ENCODE results near the gene PGM2. TPM values are rescaled to one million over a fixed set of nuclear protein-coding genes. Genes with fewer than 3 reads are reported as not detected.
A peak's percentile ranks its signal among the peaks of the same experiment; 100 is the strongest.

PGM2 gene
- polyA plus RNA-seq, 1 of the 3 experiments (the other 2 are of a cell fraction) = 12.7 TPM

- H3K9me2 ChIP-seq = no peaks in the 10 kb centered on the region
- DNase-seq = no peak
- no peaks in the 10 kb centered on the region for H3F3A ChIP-seq (replicated peaks; ENCODE audit: insufficient read depth)
- H3K79me2 ChIP-seq (ENCODE audit: insufficient read depth) = no peaks in the 10 kb centered on the region
- ChIA-PET POLR2A (no interaction called here), CTCF (interaction anchor here (0.8 to 12.2 kb wide), 6 partner anchors 8 to 227 kb away, joined by 3 to 201 read pairs (median 4); no protein-coding TSS in a partner anchor)
- H3K4me2 ChIP-seq = no peak overlapping the region
- no peaks in the 10 kb centered on the region for H3K9me3 ChIP-seq
- H3K27me3 ChIP-seq (ENCODE audit: insufficient read depth) = peaks cover 8% of the 10 kb centered on the region; the same call in 1 of the 2 replicates
- no peak overlapping the region for H2AFZ ChIP-seq (ENCODE audit: low read depth)
- H4K20me1 ChIP-seq (ENCODE audit: insufficient read depth) = no peaks in the 10 kb centered on the region
- H3K27ac ChIP-seq (ENCODE audit: low read depth in 2 of 2, low read length in 1 of 2) = no peak overlapping the region
- H3K4me1 ChIP-seq (ENCODE audit: control insufficient read depth in 1 of 2, insufficient read depth in 2 of 2, low read depth in 1 of 2, low read length in 1 of 2) = no peaks in the 10 kb centered on the region
- H3K9ac ChIP-seq = no peak overlapping the region
- no peak for TF ChIP-seq GATA2 (CRISPR knock-in tag; IDR thresholded peaks at IDR 0.05)
- TF ChIP-seq ZBTB33 (IDR thresholded peaks at IDR 0.05; ENCODE audit: borderline replicate concordance, low read depth) = no peak
- peak; percentile 57 for TF ChIP-seq CTCF (IDR thresholded peaks at IDR 0.05)
- TF ChIP-seq RAD21 (IDR thresholded peaks at IDR 0.05; ENCODE audit: low read length) = peak; percentile 70
- TF ChIP-seq IRF3 (IDR thresholded peaks at IDR 0.05; ENCODE audit: low read depth, low read length) = no peak
- TF ChIP-seq SMC3 (IDR thresholded peaks at IDR 0.05; ENCODE audit: low read depth, low read length) = peak; percentile 45
- no peak overlapping the region for H3K4me3 ChIP-seq (ENCODE audit: low read depth in 2 of 2, low read length in 1 of 2)
- no peaks in the 10 kb centered on the region for H3K36me3 ChIP-seq (replicated peaks in 1 of 2; ENCODE audit: control insufficient read depth in 1 of 2, insufficient read depth in 2 of 2, low read length in 1 of 2)
These were observed 32.9 kb upstream of the PGM2 start for GRCh38 chr4:37793562-37793961.

GRCh38 chr4:37794056-37794455 is 32.4 kb upstream of the PGM2 start:
- no peak overlapping the region for H2AFZ ChIP-seq (ENCODE audit: low read depth)
- ChIA-PET POLR2A (no interaction called here), CTCF (interaction anchor here (0.8 to 12.2 kb wide), 7 partner anchors 9 to 241 kb away, joined by 3 to 201 read pairs (median 5); no protein-coding TSS in a partner anchor)
- H4K20me1 ChIP-seq (ENCODE audit: insufficient read depth) = no peaks in the 10 kb centered on the region
- H3K9ac ChIP-seq = no peak overlapping the region
- TF ChIP-seq ZBTB33 (IDR thresholded peaks at IDR 0.05; ENCODE audit: borderline replicate concordance, low read depth) = no peak
- TF ChIP-seq SMC3 (IDR thresholded peaks at IDR 0.05; ENCODE audit: low read depth, low read length) = no peak
- TF ChIP-seq GABPA (IDR thresholded peaks at IDR 0.05; ENCODE audit: low read depth) = no peak
- no peak for TF ChIP-seq MAX (IDR thresholded peaks at IDR 0.05; ENCODE audit: low read depth)
- TF ChIP-seq EP300 (IDR thresholded peaks at IDR 0.05; ENCODE audit: borderline replicate concordance in 1 of 2, low read depth in 1 of 2, low read length in 1 of 2) = no peak
- TF ChIP-seq TEAD4 (IDR thresholded peaks at IDR 0.05; ENCODE audit: borderline replicate concordance, insufficient read depth) = no peak
- no peak for TF ChIP-seq USF1 (IDR thresholded peaks at IDR 0.05; ENCODE audit: borderline replicate concordance, low read depth)
- TF ChIP-seq ELF1 (IDR thresholded peaks at IDR 0.05) = no peak
- TF ChIP-seq USF2 (IDR thresholded peaks at IDR 0.05; ENCODE audit: borderline replicate concordance, low read depth, low read length) = no peak
- no peak for TF ChIP-seq POLR2AphosphoS5 (IDR thresholded peaks at IDR 0.05; ENCODE audit: low read depth, low read length)
- no peak for TF ChIP-seq RAD21 (IDR thresholded peaks at IDR 0.05; ENCODE audit: low read length)
- H3K4me2 ChIP-seq = no peak overlapping the region
- H3K27ac ChIP-seq (ENCODE audit: low read depth in 2 of 2, low read length in 1 of 2) = no peak overlapping the region
- H3F3A ChIP-seq (replicated peaks; ENCODE audit: insufficient read depth) = no peaks in the 10 kb centered on the region
- DNase-seq = no peak
- peaks cover 5% of the 10 kb centered on the region; the same call in 1 of the 2 replicates for H3K27me3 ChIP-seq (ENCODE audit: insufficient read depth)
- no peaks in the 10 kb centered on the region for H3K9me3 ChIP-seq
- no peak overlapping the region for H3K4me3 ChIP-seq (ENCODE audit: low read depth in 2 of 2, low read length in 1 of 2)
- WGBS (ENCODE audit: low lambda C conversion rate) = 65% methylated on average over 2 of the region's 2 CpGs
- H3K9me2 ChIP-seq = no peaks in the 10 kb centered on the region
- no peaks in the 10 kb centered on the region for H3K4me1 ChIP-seq (ENCODE audit: control insufficient read depth in 1 of 2, insufficient read depth in 2 of 2, low read depth in 1 of 2, low read length in 1 of 2)
- H3K36me3 ChIP-seq (replicated peaks in 1 of 2; ENCODE audit: control insufficient read depth in 1 of 2, insufficient read depth in 2 of 2, low read length in 1 of 2) = no peaks in the 10 kb centered on the region
- H3K79me2 ChIP-seq (ENCODE audit: insufficient read depth) = no peaks in the 10 kb centered on the region

Data from SK-N-SH (cell line).